Measurements from ENCODE around the gene STK32C.
A peak's percentile ranks its signal among the peaks of the same experiment; 100 is the strongest.
"Not testable (repeated sequence)": the region's sequence is repeated elsewhere in the genome, so short reads cannot be mapped to it uniquely, and the experiment has no call there.

STK32C gene

DNA sequence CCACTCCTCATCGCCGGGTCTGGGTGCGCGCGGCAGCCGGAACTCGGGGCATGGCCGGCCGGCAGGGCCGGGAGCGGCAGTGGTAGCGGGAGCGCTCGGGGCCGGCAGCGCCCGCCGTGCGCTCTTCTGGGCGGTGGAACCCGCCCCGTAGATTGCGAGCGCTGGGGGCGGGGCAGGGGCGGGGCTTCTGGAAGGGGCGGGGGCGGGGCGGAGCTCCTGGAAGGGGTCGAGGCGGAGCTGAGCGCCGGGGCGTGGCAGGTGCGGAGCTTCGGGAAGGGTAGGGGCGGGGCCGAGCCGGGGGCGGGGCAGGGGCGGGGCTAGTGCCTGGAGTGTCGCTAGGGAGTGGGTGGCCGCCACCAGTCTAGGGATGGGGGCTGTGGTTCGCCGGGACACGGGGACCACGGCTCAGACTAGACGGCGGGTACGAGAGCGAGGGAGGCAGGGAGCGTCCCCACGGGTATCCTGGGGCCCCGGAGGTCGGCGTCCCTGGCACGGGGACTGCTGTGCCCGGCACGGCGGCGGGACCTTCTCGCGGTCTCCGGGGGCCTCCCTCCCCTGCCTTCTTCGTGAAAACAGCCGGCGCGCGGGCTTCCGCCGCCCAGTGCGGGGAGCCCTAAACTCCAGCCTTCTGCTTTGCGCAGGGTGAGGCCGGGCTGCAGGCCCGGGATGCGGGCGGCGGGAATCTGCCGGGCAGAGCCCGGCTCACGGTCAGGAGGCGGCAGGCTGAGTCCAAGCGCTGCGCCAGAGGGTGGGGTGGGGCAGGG, at the start of gene STK32C:
Gene STK32C, minus strand, starts transcription at position 128 of the 764 bp plus-strand sequence. Its CDS starts 117 bp downstream, at position 11.
- peak; percentile 91 for DNase-seq

DNA sequence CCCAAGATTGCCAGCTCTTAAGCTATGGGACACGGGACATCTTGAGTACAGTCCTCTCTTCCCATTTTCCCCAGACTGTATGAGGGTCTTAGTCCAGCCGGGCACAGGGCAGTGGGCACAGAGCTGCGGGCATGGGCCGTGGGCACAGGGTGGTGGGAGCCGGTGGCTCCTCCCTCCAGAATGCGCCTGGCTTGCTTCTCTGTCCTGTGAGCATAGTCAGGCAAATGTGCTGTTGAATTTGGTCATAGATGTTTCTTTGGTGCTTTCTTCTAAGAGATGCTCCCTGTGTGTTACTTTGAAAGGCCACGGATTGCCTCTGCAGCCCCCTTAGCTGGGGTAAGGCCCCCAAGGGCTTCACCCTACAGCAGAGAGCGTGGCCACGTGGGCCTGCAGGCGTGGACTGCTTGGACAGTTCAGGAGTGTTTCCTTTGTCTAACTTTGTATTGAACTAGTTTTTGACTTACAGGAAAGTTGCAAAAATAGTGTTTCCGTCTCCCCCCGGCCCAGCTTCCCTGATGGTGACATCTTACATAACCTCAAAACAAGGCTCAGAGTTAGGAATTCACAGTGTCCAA, 49.0 kb upstream of the STK32C start:
- DNase-seq: no peak

DNA sequence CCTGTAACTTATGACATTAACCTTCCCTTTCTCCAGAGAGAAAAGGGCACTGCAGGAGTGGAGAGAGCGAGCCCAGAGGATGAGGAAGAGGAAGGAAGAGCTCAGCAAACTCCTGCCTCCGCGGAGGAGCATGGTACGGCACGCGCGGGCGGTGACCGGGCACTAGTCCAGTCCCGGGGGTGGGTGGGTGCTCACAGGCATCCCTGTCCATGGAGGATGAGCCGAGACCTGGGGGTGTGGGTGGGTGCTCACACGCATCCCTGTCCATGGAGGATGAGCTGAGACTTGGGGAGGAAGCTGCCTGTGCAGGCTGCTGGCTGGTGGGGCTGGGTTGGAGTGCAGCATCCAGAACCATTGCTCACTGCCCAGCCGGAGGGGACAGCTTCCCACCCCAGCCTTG, 48.0 kb upstream of the STK32C start:
- DNase-seq: no peak

DNA sequence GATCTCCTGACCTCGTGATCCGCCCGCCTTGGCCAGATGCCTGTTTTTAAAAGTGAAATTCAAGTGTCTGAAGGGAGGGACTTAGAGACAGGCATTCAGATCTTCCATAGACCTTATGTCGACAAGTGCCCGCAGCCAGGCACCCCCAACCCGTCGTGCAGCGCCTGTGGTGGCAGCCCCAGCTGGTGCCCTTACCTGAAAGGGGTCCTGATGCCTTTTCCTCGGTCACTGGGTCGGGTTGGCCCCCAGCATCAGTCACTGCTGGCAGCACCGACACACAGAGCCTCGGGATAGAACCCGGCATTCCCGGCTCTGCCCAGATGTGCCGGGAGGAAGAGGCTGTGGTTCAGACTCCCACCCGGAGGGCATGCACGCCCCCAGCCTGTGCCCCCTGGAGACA, 47.5 kb upstream of the STK32C start:
- DNase-seq: no peak

DNA sequence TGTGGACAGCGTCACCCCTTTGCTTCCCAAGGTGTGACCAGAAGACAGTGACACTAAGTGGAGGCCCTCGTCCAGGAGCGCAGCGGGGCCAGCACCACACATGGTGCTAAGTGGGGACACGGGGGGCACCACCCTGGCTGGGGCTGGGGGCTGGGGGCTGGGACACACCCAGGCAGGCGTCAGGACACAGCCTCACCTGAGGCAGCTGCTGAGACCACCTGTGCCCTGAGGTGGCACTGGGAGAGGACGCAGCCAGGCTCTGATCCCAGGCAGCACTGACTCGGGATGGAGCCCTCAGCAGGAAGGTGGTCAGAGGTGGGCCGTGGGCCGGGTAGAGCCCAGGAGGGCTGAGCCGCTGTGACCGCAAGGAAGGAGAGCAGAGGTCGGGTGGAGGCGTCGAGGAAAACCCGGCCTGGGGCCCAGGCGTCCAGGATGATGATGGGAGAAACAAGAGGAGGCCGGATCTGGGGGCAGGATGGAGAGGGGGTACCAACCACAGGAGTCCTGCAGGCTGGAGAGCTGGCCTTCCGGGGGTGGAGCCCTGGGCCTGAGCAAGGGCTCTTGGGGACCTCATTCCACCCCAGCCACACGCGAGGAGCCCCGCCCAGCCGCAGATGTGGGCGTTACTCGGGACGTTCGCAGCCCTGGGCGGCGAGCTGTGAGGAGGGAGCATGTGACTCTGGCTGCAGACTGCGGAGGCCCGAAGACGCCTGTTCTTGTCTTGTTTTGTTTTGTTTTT, 46.8 kb upstream of the STK32C start:
- DNase-seq: no peak

DNA sequence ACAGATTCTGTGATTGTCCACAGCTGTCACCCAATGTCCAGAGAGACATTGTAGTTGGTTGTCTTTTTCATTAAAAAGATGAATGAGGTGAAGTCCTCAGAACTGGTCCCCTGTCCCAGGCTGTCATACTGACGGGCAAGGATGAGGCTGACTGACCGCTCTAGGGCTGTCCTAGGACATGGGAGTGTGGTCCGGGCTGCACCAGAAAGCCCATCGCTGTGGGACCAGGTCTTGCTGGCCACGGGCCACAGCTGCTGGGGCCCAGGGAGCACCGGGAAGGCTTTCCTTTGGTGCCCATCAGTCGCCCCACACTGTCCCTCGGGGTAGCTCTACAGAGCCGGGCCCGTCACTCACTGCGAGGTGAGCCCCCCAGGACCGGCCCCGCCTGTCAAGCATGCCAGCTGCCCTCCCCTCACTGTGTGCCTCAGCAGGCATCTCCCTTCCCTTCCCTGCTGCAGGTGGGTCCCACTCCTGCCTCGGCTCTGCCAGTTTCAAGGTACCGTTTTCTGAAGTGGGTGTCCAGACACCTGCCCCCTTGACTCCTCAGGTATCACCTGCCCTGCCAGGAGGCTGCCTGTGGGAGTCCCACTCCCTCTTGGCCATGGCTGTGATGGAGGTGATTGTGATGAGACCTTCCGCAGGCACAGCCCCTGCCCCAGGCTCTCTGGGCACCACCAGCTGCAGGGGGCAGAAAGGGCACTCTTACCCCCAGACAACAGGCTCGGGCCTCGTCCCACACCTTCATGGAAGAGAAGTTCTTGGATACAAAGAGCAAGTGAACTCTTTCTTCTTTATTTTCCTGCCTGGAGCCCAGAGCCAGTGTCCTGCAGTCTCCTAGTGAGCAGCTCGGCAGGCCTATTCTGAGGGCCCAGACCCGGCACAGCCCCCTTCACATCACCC, 46.0 kb upstream of the STK32C start:
- DNase-seq: no peak

DNA sequence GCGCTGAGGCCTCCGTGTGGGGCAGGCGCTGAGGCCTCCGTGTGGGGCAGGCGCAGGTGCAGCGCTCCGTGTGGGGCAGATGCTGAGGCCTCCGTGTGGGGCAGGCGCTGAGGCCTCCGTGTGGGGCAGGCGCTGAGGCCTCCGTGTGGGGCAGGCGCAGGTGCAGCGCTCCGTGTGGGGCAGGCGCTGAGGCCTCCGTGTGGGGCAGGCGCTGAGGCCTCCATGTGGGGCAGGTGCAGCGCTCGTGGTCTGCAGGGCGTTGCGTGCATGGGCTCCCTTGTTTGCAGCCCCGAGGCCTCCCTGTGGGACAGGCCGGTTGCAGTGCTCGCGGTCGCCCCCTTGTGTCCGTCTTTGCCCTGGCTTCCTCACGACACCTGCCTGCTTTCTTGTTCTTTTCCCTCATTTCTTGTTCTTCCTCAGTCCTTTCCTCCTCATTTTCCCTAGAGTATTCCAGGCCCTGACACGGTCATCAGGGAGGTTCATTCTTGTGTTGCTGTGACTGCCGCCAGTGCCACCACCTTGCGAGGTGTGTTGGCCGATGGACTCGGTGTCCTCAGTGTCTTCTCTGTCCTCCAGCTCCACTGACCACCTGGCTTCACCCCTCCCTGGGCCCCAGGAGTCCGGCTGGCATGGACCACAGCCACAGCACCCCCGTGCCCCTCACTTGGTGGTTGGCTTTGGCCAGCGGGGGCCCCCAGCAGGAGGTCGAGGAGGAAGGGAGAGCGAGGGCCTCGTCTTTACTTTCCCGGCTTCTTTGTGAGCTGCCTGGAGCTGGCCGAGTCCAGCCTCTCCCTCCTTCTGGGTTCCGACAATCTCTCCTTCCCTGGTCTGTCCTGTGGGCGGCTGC, 44.9 kb upstream of the STK32C start:
- DNase-seq: peak; percentile 70

DNA sequence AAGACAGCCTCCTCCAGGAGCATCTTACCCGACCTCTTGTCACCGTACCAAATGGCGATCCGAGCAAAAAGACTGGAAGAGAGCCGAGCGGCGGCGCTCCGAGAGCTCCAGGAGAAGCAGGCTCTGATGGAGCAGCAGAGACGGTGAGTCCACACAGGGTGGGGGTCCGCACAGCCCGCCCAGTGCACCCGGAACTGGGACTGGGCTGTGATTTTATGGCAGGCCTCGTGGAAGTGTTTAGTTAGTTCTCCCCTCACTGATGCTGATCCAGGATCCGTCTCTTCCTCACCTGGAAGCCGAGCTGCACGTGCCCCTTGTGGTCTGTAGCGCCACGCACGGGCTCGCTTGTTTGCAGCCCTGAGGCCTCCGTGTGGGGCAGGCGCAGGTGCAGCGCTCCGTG, 43.9 kb upstream of the STK32C start:
- DNase-seq: no peak

DNA sequence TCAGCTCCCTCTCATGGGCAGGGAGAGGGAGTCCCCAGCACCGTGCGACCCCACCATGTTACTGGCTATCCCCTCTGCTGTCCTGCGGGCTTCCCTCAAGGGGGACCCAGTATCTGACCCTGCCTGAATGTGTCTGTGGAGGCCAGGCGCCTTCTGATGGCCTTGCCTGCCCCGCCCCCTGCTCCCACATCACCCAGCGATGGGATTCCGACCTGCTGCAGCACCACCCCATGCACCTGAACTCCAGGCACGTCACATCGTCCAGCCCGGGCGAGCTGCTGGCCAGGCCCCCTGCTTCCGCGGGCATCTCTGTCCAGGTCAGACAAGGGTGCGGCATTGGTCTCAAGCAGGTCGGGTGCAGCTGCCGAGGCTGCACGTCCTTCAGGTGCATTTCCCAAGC, 43.2 kb upstream of the STK32C start:
- no peak for DNase-seq

DNA sequence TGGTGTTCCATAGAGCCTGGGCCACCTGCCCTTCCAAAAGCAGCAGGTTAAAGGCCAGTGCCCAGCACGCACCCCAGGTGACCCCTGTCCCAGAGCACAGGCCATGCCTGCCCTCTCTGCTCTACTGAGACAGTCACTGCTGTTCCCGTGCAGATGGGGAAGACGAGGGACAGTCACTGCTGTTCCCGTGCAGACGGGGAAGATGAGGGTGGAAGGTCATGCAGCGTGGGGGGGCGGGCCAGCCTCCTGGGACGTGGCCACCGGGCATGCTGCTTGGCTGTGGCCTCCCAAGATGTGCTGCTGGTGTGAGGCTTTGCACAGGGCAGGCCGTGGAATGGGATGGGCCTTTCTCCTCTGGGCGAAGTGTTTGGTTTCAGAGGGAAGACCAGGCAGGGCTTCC, 42.6 kb upstream of the STK32C start:
- no peak for DNase-seq

DNA sequence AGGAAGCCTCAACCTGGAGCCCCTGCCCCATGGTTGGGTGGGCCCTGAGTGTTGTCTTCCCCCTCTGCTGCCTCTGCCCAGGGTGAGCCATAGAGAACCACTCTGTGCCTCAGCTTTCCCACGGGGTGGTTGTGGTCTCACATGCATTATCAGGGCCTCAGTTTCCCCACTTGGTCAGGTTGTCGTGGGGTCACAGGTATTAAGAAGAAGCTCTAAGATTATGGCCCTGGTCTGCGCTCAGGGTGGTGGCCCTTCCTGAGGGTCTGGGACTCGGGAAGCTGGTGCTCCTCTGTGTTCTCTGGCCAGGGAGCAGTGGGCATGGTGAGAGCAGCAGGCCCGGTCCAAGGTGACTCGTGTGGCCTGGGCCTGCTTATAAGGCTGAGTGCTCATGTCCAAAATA, 42.0 kb upstream of the STK32C start:
- DNase-seq: no peak

DNA sequence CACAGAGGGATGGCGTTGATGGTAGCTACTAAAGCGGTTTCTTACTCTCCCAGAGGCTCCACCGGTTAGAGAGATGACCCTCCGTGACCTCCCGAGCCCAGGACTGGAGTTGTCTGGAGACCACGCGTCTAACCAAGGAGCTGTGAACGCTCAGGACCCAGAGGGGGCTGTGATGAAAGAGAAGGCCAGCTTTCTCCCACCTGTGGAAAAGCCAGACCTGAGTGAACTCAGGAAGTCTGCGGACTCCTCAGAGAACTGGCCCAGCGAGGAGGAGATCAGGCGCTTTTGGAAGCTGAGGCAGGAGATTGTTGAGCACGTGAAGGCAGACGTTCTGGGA, 40.1 kb upstream of the STK32C start:
- no peak for DNase-seq

DNA sequence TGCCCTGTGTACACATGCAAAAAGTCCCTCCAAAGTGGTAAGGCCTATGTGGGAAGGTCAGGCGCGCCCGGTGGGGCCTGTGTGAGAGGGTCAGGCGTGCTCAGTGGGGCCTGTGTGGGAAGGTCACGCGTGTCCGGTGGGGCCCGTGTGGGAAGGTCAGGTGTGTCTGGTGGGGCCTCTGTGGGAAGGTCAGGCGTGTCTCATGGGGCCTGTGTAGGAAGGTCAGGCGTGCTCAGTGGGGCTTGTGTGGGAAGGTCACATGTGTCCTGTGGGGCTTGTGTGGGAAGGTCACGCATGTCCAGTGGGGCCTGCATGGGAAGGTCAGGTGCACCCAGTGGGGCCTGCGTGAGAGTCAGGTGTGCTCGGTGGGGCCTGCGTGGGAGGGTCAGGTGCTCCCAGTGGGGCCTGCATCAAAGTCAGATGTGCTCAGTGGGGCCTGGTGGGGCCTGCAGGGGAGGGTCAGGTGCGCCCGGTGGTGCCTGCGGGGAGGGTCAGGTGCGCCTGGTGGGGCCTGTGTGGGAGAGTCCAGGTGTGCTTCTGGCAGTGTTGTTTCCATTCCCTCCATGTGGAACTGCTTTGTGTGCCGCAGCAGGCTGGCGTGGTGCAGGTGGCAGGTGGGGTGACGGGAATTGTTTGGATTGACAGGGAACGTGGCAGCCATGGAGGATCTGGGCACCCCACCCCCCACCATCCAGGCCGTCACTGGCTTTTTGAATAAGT, 39.6 kb upstream of the STK32C start:
- DNase-seq: no peak

DNA sequence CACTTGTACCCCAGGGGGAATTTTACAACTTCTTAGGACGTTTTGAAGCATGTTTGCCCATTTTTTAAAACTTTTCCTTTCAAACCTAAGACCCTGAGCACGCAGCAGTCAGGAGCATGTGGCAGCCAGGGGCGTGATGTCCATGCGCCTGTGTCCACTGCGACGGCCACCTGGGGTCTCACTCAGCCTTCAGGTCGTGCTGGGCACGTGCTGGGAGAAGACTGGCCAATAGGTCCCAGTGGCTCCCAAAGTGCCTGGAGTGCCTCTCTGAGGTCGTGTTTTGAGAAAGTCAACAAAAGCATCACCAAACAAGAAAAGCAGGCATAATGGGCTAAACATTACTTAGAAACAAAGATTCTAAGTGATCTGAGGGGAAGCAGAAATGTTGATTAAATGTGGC, 39.1 kb upstream of the STK32C start:
- no peak for DNase-seq

DNA sequence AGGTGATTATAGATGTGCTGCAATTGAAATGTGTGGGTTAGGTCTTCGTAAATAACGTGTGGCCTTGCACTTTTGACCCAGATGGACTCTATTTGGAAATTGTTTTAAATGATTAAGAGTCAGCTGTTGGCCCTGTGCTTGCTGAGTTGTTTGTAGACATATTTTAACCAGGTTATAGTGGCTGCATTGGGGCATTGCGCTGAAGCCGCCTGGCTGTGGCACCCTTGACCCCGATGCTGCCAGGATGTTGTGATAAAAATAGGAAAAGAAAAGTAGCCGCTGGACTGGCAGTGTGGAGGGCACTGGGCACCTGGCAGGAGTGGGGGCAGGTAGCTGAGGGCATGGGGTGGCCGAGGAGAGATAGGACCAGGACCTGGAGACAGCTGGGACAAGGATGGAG, 37.6 kb upstream of the STK32C start:
- no peak for DNase-seq

DNA sequence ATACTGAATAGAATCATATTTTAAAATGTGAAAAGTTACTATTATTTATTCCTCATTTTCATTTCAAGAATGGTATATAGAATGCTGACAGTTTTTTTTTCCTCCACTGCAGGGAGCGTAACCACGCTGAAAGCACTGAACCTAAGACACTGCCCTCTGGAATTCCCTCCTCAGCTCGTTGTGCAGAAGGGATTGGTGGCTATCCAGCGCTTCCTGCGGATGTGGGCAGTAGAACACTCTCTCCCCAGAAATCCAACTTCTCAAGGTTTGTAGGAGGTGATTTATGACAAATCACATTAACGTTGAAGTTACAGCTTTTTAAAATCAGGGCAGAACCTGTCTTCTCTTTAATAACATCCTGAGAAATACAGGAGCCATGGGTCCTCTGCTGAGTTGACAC, 36.6 kb upstream of the STK32C start:
- no peak for DNase-seq

DNA sequence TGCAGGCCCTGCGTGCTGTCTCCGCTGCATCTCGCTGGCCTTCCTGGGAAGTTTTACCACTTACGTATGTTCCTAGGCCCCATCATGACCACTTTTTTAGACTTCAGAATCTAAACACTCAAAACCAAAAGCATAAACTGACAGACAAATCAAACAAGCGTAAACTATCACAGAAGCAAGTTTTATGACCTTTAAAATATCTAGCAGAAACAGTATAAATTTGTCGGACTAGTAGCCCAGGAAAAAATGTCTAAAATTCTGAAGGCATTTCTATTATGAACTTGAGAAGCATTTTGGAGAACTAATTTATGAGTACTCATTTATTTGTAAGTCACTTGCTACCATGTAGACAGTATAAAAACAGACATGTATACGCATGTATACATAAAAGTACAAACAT, 34.8 kb upstream of the STK32C start:
- no peak for DNase-seq

DNA sequence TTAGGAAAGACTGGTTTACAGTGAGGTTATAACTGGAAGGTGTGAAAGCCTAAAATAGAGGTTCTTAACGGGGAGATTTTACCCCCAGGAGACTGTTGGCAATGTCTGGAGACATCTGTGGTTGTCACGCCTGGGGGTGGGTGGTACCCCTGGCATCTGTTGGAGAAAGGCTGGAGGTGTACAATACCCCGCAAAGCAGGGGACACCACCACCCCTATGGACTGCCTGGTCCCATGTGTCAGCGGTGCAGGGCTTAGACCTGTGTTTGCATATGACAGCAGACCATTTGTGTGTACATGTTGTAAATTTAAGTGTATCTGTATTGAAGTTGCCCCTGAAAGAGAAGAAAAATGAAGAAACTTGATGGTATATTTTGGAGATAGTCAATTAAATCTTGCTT, 34.0 kb upstream of the STK32C start:
- no peak for DNase-seq

DNA sequence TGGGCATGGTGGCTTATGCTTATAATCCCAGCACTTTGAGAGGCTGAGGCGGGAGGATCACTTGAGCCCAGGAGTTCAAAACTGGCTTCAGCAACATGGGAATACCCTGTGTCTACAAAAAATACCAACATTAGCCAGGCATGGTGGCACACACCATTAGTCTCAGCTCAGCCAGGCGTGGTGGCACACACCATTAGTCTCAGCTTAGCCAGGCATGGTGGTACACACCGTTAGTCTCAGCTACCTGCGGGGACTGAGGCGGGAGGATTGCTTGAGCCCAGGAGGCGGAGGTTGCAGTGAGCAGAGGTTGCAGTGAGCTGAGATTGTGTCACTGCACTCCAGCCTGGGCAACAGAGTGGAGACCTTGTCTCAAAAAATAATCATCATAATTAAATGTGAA, 33.3 kb upstream of the STK32C start:
- no peak for DNase-seq

DNA sequence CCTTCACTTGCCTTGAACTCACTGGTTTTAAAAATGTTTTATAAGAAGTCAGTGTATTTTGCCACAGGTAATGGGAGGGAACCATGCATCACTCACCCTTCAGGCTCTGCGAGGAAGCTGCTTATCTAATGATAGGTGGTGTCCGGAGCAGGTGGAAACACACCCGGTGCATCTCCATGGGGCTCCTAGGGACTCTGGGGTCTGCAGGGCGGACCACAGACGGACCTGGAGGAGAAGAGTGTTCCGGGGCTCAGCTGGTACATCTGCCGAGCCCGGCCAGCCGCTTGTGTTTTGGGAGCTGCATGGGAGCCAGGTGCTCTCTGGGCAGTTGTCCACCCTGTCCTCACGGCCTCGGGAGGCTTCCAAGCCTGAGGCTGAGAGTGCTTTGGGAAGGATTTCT, 31.5 kb upstream of the STK32C start:
- no peak for DNase-seq

DNA sequence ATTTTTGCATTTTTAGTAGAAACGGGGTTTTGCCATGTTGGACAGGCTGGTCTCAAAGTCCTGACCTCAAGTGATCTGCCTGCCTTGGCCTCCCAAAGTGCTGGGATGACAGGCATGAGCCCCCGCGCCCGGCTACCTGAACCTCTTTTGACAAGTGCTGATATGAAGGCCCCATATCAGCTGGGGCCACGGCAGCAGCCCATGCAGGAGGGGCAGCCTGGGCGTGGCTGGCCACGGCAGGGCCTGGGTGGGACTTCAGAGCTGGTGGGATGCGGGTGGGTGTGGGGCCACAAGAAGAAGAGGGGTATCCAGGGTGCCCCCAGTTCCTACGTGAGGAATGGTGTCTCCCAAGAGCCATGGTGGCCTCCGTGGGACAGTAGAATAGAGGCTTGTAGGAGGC, 31.1 kb upstream of the STK32C start:
- no peak for DNase-seq

DNA sequence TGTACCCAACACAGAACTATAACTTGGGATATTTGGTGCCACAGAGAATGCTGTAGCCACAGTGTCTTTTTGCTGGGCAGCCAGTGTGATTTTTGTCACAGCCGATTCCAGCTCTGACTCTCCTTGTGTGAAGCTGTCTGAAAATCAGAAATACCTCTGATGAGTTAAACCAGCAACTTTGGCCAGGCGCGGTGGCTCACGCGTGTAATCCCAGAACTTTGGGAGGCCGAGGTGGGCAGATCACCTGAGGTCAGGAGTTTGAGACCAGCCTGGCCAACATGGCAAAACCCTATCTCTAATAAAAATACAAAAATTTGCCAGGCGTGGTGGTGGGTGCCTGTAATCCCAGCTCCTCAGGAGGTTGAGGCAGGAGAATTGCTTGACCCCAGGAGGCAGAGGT, 30.1 kb upstream of the STK32C start:
- not testable (repeated sequence) for DNase-seq
